Stimulated activated CD4-positive, alpha-beta T cell treated with anti-CD3 and anti-CD28 coated beads, Interleukin-12 subunit alpha, Interleukin-12 subunit beta, amount 100 ng/mL, for 24 hours (primary cell): ENCODE measurements around the gene UCK2.

ENCODE experiments used
- DNase-seq, 2 experiments: peaks; one replicate each; pipeline ENCODE4 v3.0.0-alpha.2; 2020; ENCODE audit warnings: low read depth in 2 of 2

The UCK2 gene

GRCh38 chr1:165855010-165855838 is 27.8 kb downstream of the UCK2 start:
- DNase-seq: no peak

GRCh38 chr1:165856021-165856420 is 28.6 kb downstream of the UCK2 start:
- DNase-seq: no peak

DNA sequence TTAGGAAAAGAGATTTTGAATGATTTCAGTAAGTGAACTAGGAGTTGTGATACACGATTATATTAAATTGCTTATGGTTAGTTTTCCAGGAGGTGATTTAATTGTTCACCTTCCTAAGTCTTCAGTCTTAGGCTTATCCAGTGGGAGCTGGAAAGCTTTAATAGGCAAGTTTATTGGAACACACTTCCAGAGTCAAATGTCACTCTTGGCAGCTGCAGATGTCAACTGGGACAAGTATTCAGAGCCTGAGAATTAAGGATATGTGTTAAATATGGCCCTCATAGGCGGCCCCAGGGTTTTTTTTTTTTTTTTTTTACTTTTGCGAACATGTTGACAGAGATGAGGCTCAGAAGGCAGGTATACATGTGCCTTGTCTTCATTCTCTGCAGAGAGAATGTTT is 29.2 kb downstream of the UCK2 start:
- DNase-seq: no peak

DNA sequence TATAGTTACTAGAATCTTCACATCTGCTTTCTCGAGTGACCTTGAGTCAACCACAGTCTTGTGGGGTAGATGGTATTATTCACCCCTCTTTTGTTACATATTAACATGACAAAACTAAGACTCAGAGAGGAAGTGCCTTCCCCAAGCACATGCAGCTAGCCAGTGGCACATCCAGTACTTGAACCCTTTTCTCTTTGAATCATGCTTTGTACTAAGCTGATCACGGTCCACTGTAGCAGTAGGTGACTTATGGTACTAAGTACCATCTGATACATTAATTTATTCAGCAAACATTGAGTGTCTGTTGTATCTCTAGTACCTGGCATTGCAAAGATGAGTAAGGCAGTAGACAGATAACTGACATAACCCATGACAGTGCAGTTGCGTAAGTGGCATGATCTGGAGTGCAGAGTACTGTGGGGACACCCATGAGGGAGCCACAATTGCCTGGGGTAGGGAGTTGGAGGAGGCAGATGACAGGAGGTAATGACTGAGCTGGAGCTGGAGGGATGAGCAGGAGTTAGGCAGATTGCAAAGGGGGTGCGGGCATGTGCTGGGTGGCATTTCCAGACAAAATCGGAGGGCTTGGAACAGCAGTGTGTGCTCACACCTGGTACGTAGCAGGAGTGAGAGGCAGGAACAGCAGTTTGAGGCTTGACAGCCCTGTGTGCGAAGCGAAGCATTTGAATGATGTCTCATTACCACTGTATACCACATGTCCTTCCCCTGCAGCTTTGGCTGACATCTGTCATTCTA is 29.8 kb downstream of the UCK2 start:
- no peak for DNase-seq

GRCh38 chr1:165858364-165858823 is 31.0 kb downstream of the UCK2 start:
- no peak for DNase-seq

- no peak for DNase-seq
Observed at GRCh38 chr1:165858967-165859845, 31.8 kb downstream of the UCK2 start.

DNA sequence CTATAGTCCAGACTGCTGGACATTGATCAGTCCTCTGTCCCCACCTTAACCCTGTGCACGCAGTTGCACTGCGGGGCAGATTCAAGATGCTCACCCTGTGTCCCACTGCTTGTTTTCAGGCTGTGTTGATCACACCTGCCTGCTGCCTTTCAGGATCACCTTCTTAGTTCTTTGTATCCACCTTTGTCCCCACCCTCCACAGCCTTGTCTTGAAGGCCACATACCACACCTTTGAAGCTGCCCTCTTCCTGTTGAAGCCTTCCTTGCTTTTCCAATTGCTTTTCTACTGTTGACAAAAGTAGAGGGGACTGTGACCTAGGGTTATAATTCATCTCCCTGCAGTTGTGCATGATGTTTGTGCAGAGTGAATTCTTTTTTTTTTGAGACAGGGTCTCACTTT is 32.7 kb downstream of the UCK2 start:
- DNase-seq: no peak

DNA sequence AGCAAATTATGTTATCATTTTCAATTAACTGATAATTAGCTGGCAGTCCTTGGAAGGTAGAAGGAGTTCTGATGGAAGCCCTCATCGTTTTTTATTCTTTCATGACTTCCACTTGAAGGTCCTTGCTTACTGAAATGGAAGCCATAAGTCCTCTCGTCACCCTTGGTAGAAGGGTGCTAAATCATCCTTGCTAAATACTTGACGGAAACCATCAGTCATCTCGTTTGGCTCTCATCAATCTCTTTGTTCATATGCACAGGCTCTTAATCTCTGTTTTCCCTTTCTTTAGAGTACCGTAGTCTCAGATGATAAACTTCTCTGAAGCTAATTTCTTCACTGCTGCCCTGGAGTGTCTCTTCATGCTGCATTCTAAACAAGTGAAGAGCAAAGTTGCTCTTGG is 34.5 kb downstream of the UCK2 start:
- no peak for DNase-seq

DNA sequence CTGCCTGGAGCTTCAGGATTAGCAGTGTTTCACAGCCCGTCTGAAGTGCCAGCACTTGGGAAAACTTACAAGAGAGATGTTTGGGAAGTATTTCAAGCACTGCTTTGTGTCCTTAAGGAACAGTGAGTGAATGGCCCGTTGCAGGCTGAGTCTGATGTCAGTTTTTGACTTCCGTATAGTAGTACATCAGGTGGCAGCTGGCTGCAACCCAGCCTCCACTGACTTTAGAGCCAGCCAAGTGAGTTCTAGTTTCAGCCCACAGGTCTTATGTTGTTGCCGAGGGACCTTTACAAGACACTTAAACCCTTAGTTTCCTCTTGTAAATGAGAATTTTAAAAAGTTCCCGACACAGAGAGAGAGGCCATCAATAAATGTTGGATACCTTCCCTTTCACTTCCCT is 35.0 kb downstream of the UCK2 start:
- DNase-seq: no peak

- no peak for DNase-seq
Observed at GRCh38 chr1:165863346-165863745, 35.9 kb downstream of the UCK2 start.

DNA sequence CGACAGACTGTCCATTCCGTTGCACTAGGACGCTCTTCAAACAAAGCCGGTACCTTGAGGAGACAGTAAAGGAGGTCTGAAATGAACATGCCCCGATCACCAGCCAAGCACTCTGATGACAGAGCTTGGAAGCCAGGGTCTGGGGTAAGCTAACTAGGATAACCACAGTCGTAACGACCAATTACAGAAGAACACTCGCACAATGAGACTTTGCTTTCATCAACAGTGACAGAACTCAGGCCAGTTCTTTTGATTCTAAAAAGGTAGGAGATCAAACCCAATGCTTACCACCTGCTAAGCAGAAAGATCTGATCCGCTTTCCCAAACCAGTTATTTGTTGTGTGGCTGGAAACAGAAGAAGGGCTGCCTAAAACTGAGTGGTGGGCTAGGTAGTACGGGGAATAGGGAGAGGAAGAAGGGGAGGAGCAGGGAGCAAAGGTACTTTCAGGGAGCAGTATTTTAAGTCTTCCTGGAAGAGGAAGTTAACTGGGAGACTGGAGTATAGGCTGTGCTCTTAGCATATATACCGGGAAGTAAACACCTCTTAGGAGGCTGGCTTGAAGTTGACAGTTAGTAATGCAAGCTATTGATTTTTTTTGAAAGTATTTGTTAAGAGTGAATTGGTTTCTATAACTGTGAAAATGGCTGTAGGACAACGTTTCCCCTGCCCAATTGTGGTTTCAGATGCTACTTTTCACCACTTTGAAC is 38.4 kb downstream of the UCK2 start:
- no peak for DNase-seq

DNA sequence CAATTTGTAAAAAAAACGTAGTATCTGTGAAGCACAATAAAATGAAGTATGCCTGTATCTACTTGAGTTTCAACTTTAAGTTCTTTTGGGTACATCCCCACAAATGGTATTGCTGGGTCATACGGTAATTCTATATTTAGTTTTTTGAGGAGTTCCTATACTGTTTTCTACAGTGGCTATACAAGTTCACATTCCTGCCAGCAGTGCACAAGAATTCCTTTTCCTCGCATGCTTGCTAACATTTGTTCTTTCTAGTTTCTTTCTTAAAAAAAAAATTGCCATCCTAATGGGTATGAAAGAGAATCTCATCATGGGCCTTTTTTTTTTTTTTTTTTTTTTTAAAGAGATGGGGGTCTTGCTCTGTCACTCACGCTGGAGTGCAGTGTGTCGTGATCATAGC is 41.9 kb downstream of the UCK2 start:
- no peak for DNase-seq

DNA sequence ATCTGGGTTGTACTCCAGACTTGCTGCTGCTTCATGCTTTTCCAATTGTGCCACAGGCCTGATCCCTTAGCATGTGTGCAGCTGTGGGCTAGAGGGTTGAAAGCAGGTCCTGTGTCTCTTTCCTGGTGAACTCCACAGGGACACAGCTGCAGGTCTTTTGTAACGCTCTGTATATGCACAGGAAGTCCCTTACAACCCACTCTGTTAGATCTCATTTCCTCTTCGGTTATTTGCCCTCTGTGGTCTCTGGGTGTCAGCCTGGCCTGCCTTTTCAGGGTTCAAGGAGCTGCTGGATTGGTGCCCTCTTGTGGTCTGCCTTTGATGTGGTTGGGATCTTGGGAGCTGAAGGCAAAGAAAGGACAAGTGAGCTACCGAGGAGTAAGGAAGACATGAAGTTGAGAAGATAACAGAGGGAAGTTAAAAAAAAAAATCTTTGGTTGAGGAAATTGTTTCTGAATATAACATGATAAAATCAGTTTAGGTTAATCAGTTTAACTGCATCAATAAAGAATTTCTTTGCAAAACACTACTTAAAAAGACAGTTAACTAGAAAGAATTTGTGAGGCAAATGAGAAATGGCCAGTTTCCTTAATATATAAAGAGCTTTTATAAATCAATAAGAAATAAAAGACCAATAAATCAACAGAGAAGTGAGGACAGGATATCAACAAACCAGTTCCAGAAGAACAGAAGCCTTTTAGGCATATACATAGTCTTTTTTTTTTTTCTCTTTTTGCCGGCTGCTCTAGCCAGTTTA is 44.1 kb downstream of the UCK2 start:
- DNase-seq: peak in 1 of 2 experiments; percentile 35

DNA sequence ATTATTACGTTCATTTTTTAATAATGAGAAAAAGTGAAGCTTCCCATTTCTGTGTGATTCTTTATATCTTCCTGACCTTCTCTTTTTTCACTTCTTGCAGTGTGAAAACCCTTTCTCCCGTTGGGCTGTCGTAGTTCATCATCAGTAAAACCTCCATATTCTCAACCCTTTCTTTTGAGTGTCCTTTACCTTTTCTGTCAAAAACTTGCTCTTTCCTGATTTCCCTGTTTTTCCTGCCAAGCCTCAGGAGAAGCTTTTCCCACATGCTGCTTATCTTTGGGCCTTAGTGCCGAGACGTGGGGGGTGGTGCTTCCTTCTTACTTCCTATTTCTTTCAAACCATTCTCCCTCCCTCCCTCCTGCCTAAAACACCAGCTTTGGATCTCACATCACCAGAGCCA is 46.1 kb downstream of the UCK2 start:
- no peak for DNase-seq

DNA sequence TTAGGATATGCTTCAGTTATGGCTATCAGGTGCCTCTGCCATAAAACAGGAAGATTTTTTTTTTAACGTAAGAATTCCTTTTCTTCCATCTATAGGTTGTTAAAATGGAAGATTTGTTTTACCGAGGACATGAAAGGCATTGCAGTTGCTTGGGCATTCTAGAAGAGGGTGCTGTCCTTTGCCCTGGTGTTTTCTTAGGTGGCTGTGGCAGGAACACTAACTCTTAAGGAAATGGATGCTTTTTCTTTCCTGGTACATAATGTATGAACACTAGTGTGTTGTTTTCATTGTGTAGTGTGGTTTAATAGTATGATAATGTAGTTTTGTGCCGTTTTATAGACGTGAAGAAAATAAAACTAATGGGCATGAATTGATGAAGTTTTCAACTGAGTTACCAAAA is 47.2 kb downstream of the UCK2 start:
- DNase-seq: no peak

- no peak for DNase-seq
Observed at GRCh38 chr1:165875171-165875570, 47.8 kb downstream of the UCK2 start.

- DNase-seq: no peak
Observed at GRCh38 chr1:165875604-165876003, 48.2 kb downstream of the UCK2 start.

DNA sequence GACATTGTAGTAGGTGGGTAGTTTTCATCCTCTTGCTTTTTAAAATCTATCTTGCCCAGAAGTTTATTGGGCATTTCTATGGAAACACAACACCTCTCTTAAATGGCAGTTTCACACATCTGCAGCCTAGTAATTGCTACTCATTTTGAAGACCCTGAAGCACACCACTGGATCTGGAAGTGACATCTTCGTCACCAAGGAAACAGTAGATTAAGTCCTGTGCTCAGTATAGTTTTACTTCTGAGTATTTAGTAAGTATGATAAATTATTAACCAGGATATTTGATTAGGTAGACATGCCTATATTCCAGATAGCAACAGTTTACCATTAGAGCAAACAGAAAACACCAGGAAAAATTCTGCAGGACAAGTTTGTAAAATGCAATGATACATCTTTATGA is 48.7 kb downstream of the UCK2 start:
- no peak for DNase-seq

- DNase-seq: no peak
Observed at GRCh38 chr1:165877411-165877810, 50.0 kb downstream of the UCK2 start.

DNA sequence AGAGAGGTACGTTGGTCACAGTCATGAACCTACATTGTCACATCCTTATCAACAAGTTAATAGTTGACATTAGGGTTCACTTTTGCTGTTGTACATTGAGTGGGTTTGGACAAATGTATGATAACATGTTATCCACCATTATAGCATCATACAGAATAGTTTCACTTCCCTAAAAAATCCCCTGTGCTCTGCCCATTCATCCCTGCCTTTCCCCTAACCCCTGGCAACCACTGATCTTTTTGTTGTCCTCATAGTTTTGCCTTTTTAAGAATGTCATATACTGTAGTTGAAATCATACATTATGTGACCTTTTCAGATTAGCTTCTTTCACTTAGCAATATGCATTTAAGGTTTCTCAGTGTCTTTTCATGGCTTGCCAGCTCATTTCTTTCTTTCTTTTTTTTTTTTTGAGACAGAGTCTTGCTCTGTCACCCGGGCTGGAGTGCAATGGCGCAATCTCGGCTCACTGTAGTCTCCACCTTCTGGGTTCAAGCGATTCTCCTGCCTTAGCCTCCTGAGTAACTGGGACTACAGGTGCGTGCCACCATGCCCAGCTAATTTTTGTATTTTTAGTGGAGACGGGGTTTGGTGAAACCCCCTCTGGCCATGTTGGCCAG is 50.6 kb downstream of the UCK2 start:
- no peak for DNase-seq
